Heart right ventricle (tissue), 16 donors: Measurements from ENCODE around the gene TMEM239. TPM values are rescaled to one million over a fixed set of nuclear protein-coding genes. Genes with fewer than 3 reads are reported as not detected.
A peak's percentile ranks its signal among the peaks of the same experiment; 100 is the strongest.

ENCODE experiments used
- ATAC-seq, 8 donors: fragments of 200-7000 bp; cut with Tn5 transposase; one replicate each; pipeline ENCODE4 v1.9.1; 2020; ENCODE audit warnings: mild to moderate bottlenecking in 8 of 8, moderate library complexity in 8 of 8, moderate number of reproducible peaks in 1 of 8
- DNase-seq, 2 donors: peaks; one replicate each; pipeline ENCODE4 v3.0.0-alpha.2; 2020
- H3K27ac ChIP-seq, 10 donors: fragments of 200-600 bp; sonication (generic) in 2 of 10; one replicate each; pipeline versions ENCODE4 v1.5.0 to v1.8.0; 2020 to 2022; ENCODE audit warnings: mild to moderate bottlenecking in 3 of 10
- H3K27me3 ChIP-seq, 7 donors: fragments of 200-600 bp; one replicate each; pipeline ENCODE4 v1.8.0; 2021 to 2022; ENCODE audit warnings: mild to moderate bottlenecking in 2 of 7
- H3K36me3 ChIP-seq, 9 donors: fragments of 200-600 bp; sonication (generic) in 1 of 9; one replicate each; pipeline versions ENCODE4 v1.5.0 to v1.8.0; 2020 to 2022; ENCODE audit warnings: mild to moderate bottlenecking in 2 of 9
- H3K4me1 ChIP-seq, 9 donors: fragments of 200-600 bp; sonication (generic) in 1 of 9; one replicate each; pipeline versions ENCODE4 v1.5.0 to v1.8.0; 2020 to 2022; ENCODE audit warnings: mild to moderate bottlenecking in 4 of 9
- H3K4me3 ChIP-seq, 10 donors: fragments of 200-600 bp; sonication (generic) in 2 of 10; one replicate each; pipeline versions ENCODE4 v1.5.0 to v1.8.0; 2020 to 2022; ENCODE audit warnings: mild to moderate bottlenecking in 7 of 10, moderate library complexity in 2 of 10
- H3K9me3 ChIP-seq, 11 donors: fragments of 200-600 bp in 10 of 11; sonication (generic) in 2 of 11; one replicate each; pipeline versions ENCODE4 v1.5.0 to v1.8.0; 2013 to 2022; ENCODE audit warnings: mild to moderate bottlenecking in 2 of 11, control low read depth in 1 of 11, moderate library complexity in 1 of 11
- CTCF ChIP-seq, 9 donors: fragments of 200-600 bp; sonication (generic) in 2 of 9; IDR thresholded peaks; one replicate each; pipeline versions ENCODE4 v1.5.0 to v1.8.0; 2021 to 2022; ENCODE audit warnings: antibody characterized with exemption in 9 of 9, mild to moderate bottlenecking in 5 of 9, moderate library complexity in 1 of 9
- WGBS, 2 donors: extraction: QIAGEN DNeasy Blood & Tissue Kit; methylation state at CpG; one replicate each; pipeline ENCODE4 v1.1.7; 2013; ENCODE audit warnings: inconsistent platforms in 1 of 2; 5-methylcytosine and 5-hydroxymethylcytosine counted together
- intact Hi-C, 10 donors: fragments of 100-400 bp; cut with DNase I; formaldehyde crosslinking; loops; one replicate each; pipeline versions ENCODE4 v1.11.1 to v1.14.2; 2022
- polyA plus RNA-seq, 2 donors: library from polyadenylated mRNA; stranded (reverse); fragments of 200-250 nt; gene quantifications; one replicate each; pipeline ENCODE4 v1.2.3, GENCODE V29; 2013
- total RNA-seq, 10 donors: library from RNA; stranded (reverse); fragmentation: NEBNext Ultra II Directional in 3 of 10; extraction: Animal tissue kit (Norgen Biotek cat#: 25700) in 3 of 10; gene quantifications; one replicate each; pipeline versions ENCODE4 v1.2.1 to v1.2.4, GENCODE V29; 2021 to 2023
- donor health status: Arrhythmogenic right ventricular cardiomyopathy.
- donor health status: ischemic (EF 13 %, LVEDD 7.1; RV severe dilation, severe dysfunction).
- donor health status: healthy with polysubstance abuse.
- donor health status: DM: no; HTN: yes; CAD: no.
- donor health status: DM: no; HTN: no; CAD: no.
- donor health status: ischemic (EF 25% LVEDD 6.9; RV normal size, moderate dysfunction).
- donor health status: ischemic (EF 25% LVEDD 5.7; RV mildly dilated, moderate dysfunction).
- donor health status: healthy.
- donor health status: DM: yes; HTN: yes; CAD: no.
- donor health status: Ischemic cardiomyopathy.
- donor health status: ischemic (EF 35%, LVEDD 5.7; RV mildly dilated, moderate dysfunction).
- donor health status: nonischemic (EF 11% LVEDD 7.7; RV severe dilation, severe dysfunction).
- donor health status: DM: yes; HTN: yes; CAD: no.
- donor health status: PGD.
- donor health status: ischemic (EF 29% LVEDD 5.4; RV normal size, mild dysfunction).
- donor health status: nonischemic (EF 23%, LVEDD 6.1; RV moderate dilation, normal function).

The TMEM239 gene
- total and polyA plus RNA-seq, 12 donors = not detected

DNA sequence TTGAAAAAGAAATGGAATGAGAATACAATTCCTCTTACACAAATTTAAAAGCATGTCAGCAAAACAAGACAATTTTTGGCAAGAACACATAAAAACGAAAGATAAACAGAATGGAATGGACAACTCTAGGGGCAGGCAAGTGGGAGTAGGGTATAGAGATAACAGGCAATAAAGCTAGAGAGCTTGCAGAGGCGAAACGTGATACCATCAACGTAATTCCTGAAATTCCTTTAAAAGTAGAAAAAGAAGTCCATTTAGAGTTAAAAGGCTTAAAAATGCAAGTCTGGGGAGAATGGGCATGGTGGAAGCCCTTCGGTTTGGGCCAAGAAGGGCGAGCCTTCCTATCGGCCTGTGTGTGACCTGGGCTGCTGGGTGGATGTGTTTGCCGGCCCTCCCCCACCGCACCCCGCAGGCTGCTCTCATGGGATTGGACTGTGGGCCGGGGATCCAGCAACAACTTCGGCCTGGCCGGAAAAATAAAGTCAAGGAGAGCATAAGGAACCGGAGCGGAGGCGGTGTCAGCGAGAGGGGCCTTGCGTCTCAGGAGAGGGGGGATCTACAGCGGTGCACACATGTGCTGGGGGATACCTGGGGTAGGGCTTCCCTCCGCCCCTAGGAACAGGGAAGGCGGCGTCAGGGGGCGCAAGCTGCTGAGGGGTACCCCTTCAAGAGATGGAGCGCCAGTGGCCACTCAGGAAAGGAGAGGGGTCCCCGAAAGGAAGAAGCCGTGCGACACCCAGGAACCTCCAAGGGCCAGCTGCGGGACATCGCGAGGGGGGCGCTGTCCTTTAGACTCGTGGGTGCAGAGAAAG lies 4.1 kb downstream of the TMEM239 start:
- Histone ChIP-seq H3K27ac (peak overlapping the region in 1 of 10 donors; percentile 62), H3K4me1 (peaks cover 0 to 27% (median 7%) of the 10 kb centered on the region in 9 donors), H3K36me3 (no peaks in the 10 kb centered on the region), H3K27me3 (peaks cover 8 to 45% (median 35%) of the 10 kb centered on the region in 7 donors), H3K4me3 (peak overlapping the region in 1 of 10 donors; percentile 18), H3K9me3 (no peaks in the 10 kb centered on the region)
- ATAC-seq (peak in 4 of 8 donors; percentile 27 to 50 (median 32)), DNase-seq (peak in 1 of 2 donors; percentile 23)
- WGBS, 2 donors = 16 to 17% methylated on average over 32 of the region's 32 CpGs
- intact Hi-C loops = no loop called here
- no peak for TF ChIP-seq CTCF (IDR thresholded peaks at IDR 0.05)

GRCh38 chr20:2820896-2821869 lies 5.0 kb downstream of the TMEM239 start:
- H3K4me3 ChIP-seq = peak overlapping the region in 1 of 10 donors; percentile 18
- WGBS, 2 donors = 3 to 6% methylated on average over 64 to 68 of the region's 68 CpGs
- H3K27me3 ChIP-seq = peaks cover 8 to 50% (median 40%) of the 10 kb centered on the region in 7 donors
- H3K4me1 ChIP-seq = peaks cover 0 to 21% (median 7%) of the 10 kb centered on the region in 9 donors
- peak overlapping the region in 1 of 10 donors; percentile 62 for H3K27ac ChIP-seq
- no peak for TF ChIP-seq CTCF (IDR thresholded peaks at IDR 0.05)
- no peaks in the 10 kb centered on the region for H3K36me3 ChIP-seq
- DNase-seq (no peak), ATAC-seq (peak in 4 of 8 donors; percentile 28 to 53 (median 32))
- intact Hi-C loops = no loop called here
- no peaks in the 10 kb centered on the region for H3K9me3 ChIP-seq

- Histone ChIP-seq H3K4me3 (peak overlapping the region in 1 of 10 donors; percentile 18), H3K9me3 (no peaks in the 10 kb centered on the region), H3K4me1 (peaks cover 0 to 21% (median 7%) of the 10 kb centered on the region in 9 donors), H3K27me3 (peaks cover 8 to 55% (median 49%) of the 10 kb centered on the region in 7 donors), H3K36me3 (no peaks in the 10 kb centered on the region), H3K27ac (no peak overlapping the region)
- ATAC-seq = no peak
- DNase-seq = no peak
- intact Hi-C loops = no loop called here
- TF ChIP-seq CTCF (IDR thresholded peaks at IDR 0.05) = no peak
- WGBS, 2 donors = 15 to 24% methylated on average over 5 of the region's 5 CpGs
These were observed 5.9 kb downstream of the TMEM239 start for GRCh38 chr20:2822073-2822472.

- Histone ChIP-seq H3K4me3 (no peak overlapping the region), H3K36me3 (no peaks in the 10 kb centered on the region), H3K27me3 (peaks cover 8 to 62% (median 42%) of the 10 kb centered on the region in 7 donors), H3K9me3 (no peaks in the 10 kb centered on the region), H3K27ac (no peak overlapping the region), H3K4me1 (peaks cover 0 to 14% (median 3%) of the 10 kb centered on the region in 9 donors)
- ATAC-seq (no peak), DNase-seq (no peak)
- WGBS, 2 donors = 85 to 88% methylated on average over 2 of the region's 2 CpGs
- intact Hi-C loops = no loop called here
- TF ChIP-seq CTCF (IDR thresholded peaks at IDR 0.05) = no peak
These were observed 9.6 kb downstream of the TMEM239 start for GRCh38 chr20:2825761-2826160.
